IPS DF 4.7 (cell line): Measurements from ENCODE around the gene ACOX3.

Experiments
- DNase-seq: peaks from one replicate; pipeline ENCODE4 v3.0.0-alpha.2; 2013; ENCODE audit warnings: low spot score; ENCODE audit errors: extremely low read depth

Gene ACOX3

GRCh38 chr4:8323947-8324555, 116.5 kb downstream of the ACOX3 start:
- DNase-seq, result no peak

- no peak for DNase-seq
Observed at GRCh38 chr4:8322794-8323704, 117.5 kb downstream of the ACOX3 start.

DNA sequence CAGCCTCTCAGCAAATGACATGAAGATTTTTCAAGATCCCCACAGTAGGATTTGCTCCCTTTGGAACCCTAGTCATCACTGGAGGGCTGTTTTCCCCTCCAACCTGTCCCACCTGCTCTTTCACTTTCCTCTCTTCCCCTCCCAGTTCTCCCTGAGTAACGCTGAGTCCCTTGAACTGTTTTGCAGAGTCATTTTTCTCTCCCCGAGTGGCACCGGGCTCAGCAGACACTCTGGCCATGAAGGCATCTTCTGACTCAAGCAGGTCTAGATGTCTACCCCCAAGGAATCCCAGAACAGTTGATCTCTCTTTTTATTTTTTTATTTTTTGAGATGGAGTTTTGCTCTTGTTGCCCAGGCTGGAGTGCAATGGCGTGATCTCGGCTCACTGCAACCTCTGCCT, 118.8 kb downstream of the ACOX3 start:
- DNase-seq, result no peak

- DNase-seq, result no peak
Observed at GRCh38 chr4:8321220-8321619, 119.3 kb downstream of the ACOX3 start.

DNA sequence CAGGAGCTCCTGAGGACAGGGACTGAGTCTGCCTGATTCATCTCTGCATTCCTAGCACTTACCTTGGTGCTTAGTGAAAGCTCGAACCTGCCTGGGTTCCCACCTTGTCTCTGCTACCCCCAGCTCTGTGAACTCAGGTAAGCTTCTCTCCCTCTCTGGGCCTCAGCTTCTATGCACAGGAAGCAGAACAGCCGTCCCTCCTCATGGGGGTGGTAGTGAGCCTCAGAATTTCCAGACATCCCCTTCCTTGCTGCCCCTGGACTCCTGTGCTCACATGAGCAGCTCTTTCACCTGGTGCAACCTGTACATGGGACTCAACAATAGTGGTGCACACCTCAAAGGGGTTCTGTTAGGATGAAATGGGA, 120.2 kb downstream of the ACOX3 start:
- DNase-seq, result no peak

DNA sequence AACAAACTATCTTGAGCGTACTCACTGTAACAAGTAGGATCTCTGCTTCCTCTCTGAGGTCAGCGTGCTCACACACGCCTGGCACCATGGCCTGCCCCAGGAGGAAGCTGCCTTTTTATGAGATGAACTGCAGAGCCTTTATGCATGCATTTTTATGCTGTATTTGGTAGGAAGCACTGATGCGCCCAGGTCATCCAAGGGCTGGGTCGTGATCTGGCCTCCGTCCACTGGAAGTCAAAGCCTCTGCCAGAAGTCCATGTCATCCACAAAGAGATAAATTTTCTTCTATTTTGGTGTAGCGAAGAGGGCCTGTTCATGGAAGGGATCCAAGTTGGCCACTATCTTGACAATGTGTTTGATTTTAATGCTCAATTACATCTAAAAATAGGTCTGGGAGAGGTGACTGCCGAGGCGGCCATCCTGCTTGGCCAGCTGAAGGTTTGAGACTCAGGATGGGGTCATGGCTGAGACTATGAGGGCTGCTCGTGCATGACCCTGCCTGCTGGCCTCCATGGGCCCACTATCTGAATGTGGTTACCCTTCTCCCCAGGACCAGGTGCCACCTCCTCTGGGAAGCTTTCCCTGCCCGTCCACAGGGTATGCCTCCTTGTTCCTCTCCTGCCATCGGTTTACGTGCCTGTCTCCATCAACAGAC, 120.7 kb downstream of the ACOX3 start:
- no peak for DNase-seq

DNA sequence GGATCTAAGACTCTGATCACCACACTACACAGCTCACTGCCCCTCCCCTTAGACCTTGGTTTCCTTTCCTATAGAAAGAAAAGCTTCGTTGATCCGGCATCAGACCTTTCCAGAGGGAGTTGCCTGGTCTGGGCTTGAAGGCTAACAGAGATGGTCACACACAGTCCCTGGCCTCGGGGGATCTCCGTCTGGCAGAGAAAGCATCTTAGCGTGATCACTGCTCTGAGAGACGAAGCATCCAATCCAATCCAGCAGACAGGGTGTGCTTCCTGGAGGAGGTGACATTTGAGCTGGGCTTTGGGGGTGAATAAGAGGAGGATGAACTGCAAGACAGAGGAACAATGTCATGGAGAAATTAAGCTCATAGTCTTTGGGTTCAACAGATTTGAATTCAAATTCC, 121.5 kb downstream of the ACOX3 start:
- DNase-seq, result no peak

DNA sequence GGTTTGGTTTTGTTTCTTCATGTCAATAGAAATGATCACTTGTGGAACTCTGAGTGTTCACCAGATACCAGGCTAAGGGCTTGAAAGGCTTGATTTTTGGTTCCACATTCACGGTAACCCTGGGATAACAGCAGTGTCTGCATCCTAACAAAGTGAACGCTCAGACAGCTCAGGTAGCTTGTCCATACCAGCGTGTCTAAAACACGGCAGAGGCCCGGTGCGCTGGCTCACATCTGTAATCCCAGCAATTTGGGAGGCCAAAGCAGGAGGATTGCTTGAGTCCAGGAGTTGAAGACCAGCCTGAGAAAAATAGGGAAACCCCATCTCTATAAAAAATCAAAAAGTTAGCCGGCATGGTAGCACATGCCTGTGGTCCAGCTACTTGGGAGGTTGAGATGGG, 122.0 kb downstream of the ACOX3 start:
- DNase-seq, result no peak

GRCh38 chr4:8317474-8317873, 123.0 kb downstream of the ACOX3 start:
- DNase-seq, result no peak

- DNase-seq, result no peak
Observed at GRCh38 chr4:8316911-8317351, 123.6 kb downstream of the ACOX3 start.
